ENCODE measurements around the gene TAF4B.
"Not testable (repeated sequence)": the region's sequence is repeated elsewhere in the genome, so short reads cannot be mapped to it uniquely, and the experiment has no call there.

Gene TAF4B

DNA sequence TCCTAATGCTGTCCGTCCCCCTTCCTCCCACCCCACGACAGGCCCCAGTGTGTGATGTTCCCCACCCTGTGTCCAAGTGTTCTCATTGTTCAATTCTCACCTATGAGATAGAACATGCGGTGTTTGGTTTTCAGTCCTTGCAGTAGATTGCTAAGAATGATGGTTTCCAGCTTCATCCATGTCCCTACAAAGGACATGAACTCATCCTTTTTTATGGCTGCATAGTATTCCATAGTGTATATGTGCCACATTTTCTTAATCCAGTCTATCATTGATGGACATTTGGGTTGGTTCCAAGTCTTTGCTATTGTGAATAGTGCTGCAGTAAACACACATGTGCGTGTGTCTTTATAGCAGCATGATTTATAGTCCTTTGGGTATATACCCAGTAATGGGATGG is 12.5 kb downstream of the TAF4B start:
- not testable (repeated sequence) for DNase-seq, ATAC-seq

DNA sequence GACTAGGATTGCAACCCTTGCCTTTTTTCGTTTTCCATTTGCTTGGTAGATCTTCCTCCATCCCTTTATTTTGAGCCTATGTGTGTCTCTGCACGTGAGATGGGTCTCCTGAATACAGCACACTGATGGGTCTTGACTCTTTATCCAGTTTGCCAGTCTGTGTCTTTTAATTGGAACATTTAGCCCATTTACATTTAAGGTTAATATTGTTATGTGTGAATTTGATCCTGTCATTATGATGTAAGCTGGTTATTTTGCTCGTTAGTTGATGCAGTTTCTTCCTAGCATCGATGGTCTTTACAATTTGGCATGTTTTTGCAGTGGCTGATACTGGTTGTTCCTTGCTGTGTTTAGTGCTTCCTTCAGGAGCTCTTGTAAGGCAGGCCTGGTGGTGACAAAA is 16.1 kb downstream of the TAF4B start:
- DNase-seq, ATAC-seq: not testable (repeated sequence)

DNA sequence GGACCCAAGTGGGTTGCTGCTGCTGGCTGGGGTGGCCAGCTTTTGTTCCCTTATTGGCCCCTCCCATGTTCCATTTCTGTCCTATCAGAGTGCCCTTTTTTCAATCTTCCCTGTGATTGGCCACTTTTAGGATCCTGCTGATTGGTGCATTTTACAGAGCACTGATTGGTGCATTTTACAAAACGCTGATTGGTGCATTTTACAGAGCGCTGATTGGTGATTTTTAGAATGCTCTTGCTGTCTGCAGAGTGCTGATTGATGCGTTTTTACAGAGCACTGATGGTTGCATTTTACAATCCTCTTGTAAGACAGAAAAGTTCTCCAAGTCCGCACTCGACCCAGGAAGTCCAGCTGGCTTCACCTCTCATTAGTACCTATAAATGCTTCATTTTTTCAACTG is 19.2 kb downstream of the TAF4B start:
- ATAC-seq, DNase-seq: not testable (repeated sequence)

DNA sequence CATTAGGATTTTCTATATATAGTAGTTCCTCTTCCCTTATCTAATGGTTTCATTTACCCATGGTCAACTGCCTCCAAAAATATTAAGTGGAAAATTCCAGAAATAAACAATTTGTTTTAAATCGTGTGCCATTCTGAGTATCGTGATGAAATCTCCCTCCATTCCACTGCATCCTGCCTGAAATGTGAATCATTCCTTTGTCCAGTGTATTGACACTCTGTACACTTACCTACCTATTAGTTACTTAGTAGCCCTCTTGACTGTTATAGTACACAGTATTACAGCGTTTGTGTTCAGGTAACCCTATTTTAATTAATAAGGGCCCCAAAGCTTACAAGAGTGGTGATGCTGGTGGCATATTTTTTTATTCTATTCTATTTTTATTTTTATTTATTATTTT is 26.2 kb downstream of the TAF4B start:
- DNase-seq (no peak), ATAC-seq (no peak)

DNA sequence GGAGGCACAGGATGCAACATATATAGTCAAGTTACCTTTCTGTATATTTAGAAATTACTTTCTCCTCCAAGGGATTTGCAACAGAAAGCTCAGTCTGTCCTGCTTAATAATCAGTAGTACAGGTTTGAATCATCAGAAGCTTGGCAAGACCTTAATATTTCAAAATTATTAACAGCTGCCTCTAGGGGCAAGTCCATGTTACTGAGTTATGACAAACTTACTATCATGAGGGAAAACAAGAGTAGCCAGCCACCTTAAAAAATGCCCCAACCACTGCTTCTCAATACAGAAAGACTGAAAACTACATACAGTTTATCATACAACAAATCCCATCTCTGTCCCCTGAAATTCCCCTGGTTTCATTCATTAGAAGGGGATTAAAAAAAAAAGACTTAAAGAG is 28.6 kb downstream of the TAF4B start:
- ATAC-seq, DNase-seq: not testable (repeated sequence)

DNA sequence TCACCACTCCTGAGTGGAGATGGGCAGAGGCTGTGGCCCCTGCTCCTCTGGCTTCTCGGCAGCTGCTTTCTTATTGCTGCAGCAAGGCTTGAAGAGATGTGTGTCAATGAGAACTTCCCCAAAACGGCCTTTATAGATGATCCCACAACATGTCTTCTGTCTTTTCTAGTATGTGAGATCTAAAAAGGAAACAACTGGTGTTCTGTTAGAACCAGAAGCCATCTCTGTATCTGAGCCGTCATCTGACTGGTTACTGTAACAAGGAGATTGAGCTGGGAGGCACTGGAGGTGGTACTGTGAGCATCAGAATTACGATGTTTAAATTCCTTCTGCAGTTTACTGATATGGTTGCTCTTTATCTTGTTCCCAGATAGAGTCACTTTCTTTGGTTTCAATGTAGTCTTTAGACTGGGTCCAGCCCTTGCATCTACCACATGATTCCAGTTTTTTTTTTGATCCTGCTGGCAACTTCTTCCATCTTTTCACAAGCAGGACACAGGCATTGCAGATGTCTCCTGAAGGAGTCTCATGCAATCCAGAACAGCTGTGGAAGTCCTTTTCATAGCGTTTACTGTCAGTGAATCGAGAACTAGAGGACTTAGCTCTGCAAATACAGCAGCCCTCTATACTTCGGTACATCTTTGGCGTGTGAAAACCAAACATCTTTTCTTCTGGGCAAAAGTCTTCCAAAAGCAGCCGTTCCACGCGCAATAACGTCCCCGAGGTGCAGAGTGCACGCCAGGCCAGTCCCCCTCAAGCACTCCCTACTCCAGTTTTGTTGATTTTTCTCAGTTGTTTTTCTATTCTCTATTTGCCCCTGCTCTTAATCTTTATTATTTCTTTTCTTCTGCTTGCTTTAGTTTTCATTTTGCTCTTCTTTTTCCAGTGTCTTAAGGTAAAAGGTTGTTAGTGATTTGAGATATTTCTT is 29.7 kb downstream of the TAF4B start:
- DNase-seq (no peak), ATAC-seq (peak; percentile 46)

DNA sequence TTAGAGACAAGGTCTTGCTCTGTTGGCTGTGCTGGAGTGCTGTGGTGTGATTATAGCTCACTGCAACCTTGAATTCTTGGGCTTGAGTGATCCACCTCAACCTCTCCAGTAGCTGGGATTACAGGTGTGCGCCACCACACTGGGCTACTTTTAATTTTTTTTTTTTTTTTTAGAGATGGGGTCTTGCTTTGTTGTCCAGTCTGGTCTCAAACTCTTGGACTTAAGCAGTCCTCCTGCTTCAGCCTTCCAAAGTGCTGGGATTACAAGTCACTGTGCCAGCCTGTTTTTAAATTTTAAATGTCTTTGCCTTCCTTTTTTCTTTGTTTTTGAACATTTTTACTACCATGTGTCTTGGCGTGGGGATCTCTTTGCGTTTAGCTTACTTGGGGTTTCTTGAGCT is 32.5 kb downstream of the TAF4B start:
- DNase-seq: no peak
- no peak for ATAC-seq

DNA sequence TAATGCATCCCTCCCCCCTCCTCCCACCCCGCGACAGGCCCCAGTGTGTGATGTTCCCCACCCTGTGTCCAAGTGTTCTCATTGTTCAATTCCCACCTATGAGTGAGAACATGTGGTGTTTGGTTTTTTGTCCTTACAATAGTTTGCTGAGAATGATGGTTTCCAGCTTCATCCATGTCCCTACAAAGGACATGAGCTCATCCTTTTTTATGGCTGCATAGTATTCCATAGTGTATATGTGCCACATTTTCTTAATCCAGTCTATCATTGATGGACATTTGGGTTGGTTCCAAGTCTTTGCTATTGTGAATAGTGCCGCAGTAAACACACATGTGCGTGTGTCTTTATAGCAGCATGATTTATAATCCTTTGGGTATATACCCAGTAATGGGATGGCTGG is 33.2 kb downstream of the TAF4B start:
- not testable (repeated sequence) for ATAC-seq, DNase-seq

DNA sequence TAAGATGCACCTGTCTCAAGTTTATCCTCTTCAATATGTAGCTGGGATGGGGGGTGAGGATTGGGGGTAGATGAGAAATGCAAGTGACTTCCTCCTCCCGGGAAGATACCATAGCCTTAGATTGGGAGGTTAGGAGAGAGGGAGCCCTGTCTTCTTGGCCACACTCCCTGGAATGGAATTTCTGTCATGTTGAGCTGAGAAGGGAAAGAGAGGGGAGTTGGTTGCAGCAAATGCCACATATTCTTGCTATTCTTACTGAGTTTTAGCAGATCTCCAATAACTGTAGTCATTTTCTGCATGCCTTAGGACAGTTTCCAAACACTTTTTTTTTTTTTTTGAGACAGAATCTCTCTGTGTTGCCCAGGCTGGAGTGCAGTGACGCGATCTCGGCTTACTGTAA is 35.9 kb downstream of the TAF4B start:
- ATAC-seq (no peak), DNase-seq (no peak)

DNA sequence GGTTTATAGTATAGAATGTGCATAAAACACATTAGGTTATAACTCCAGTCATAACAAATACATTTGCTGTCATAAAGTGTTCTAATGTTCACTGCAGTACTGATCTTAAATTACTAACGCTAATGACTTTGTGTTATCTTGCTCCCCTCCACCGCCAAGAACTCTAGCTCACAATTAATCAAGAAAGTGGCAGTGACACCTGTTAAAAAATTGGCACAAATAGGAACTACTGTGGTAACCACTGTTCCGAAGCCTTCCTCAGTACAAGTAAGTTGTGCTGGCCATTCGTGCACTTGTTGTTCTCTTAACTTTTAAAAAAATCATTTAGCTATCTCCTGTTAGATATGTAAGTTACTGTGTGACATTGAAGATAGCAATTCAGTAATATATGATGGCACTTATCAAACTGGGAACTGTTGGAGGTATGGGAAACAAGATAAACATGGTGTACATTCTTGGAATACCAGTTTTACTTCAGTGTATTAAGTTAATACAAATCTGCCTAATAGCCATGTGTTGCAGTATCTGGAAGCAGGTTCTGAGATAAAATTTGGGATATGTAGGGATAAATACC is 41.2 kb downstream of the TAF4B start:
- DNase-seq: no peak
- ATAC-seq: no peak

DNA sequence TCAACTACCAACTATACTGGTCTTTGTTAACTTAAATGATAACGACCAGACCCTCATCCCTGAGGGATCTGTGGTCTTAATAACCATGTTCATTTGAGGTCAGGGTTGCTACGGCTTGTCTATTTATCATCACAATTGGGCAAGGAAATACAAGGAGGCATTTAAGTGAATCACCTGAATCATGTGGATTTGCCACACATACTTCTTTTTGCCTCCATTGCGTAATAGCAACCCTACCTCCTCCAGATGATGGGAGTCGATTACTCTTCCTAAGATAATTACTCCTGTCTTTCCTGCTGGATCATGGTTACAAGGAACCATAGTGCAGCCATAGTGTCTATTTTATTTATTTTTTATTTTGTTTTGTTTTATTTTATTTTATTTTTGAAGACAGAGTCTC is 42.2 kb downstream of the TAF4B start:
- no peak for DNase-seq
- no peak for ATAC-seq

DNA sequence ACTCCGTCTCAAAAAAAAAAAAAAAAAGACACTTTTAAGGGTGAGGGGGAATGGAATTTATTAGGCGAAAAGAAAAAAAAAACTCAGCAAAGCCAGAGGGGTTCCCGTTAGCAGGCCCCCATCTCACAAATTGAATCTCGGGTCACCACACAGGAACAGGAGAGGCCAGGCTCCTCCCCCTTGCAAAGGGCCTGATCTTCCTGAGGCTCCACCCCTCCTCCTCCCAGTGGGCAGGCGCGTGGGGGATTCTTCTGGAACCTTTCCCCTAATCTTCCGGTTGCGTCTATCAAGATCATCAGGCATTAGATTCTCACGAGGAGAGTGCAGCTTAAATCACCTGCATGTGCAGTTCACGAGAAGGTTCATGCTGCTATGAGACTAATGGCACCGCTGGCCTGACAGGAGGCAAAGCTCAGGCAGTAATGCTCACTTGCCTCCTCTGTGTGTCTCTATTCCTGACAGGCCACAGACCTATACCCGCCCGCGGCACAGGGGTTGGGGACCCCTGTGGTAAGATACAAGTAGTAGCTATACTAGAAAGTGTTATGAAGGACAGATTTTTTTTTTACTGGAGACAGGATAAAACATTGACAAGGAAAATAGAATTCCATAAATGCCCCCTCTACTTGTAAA is 45.8 kb downstream of the TAF4B start:
- ATAC-seq: no peak
- no peak for DNase-seq

DNA sequence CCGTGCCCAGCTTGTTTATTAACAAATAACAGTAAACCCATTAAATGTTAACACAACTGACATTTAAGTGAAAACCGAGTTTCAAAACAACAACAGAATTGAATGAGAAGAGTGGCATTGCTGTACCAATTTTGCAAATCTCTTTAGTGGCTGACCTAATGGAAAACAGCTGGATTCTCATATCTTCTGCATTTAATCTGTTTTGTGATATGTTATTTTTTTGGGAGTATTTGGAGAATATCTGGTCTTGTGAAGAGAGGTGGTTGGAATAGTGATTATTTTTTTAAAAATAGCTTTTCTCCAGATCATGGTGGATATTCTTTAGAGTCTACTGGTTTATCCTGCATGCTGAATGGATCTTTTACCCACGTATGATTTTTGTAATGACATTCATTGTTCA is 51.1 kb downstream of the TAF4B start:
- ATAC-seq: no peak
- no peak for DNase-seq

DNA sequence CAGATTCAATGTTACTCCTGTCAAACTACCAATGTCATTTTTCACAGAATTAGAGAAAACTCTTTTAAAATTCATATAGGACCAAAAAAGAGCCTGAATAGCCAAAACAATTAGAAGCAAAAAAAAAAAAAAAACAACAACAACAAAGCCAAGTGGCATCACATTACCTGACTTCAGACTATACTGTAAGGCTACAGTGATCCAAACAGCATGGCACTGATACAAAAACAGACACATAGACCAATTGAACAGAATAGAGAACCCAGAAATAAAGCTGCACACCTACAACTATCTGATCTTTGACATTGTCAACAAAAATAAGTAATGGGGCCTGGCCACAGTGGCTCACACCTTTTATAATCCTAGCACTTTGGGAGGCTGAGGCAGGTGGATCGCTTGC is 53.2 kb downstream of the TAF4B start:
- ATAC-seq (no peak), DNase-seq (no peak)

DNA sequence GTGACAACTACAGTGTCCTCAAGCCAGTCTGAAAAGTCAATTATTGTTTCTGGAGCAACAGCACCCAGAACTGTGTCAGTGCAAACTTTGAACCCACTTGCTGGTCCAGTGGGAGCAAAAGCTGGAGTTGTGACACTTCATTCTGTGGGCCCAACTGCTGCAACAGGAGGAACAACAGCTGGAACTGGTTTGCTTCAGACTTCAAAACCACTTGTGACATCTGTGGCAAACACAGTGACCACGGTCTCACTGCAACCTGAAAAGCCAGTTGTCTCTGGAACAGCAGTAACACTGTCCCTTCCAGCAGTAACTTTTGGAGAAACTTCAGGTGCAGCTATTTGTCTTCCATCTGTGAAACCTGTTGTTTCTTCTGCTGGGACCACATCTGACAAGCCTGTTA is 59.8 kb downstream of the TAF4B start:
- ATAC-seq (no peak), DNase-seq (no peak)

DNA sequence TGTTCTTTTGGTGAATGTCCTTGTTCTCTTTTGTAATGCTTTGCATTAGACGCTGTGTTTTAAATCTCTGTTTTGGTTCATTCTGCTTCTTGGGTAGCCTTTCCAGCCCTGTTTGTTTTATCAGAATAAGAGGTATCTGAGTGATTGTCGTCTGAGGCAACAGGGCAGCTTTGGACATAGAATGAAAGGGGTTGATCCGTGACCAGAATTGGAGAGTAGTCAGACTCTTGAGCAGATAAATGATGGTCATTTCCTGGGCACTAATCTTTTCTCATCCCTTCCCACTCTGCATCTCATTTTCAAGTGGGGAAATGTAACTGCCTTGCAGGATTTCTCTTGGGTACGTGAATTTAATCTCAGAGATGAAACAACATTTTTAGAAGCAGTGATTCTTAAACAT is 61.4 kb downstream of the TAF4B start:
- DNase-seq: no peak
- no peak for ATAC-seq

DNA sequence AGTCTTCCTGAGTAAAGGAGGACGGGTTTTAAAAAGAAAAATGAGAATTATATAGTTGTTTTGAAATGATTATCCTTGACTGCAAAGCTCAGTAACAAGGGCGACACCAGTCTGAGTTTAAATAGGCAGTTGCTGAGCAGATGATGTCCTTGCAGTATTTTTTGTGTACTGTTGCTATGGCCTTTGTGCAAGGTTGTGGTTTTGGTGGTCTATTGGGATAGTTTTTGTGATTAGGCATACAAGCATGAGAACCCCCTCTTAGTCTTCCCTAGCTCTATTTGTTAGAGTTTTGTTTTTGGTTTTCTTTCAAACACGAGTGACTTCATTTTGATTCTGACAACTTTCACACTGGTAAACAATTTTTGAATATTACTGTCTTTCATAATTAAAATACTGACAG is 64.1 kb downstream of the TAF4B start:
- no peak for ATAC-seq
- DNase-seq: no peak

DNA sequence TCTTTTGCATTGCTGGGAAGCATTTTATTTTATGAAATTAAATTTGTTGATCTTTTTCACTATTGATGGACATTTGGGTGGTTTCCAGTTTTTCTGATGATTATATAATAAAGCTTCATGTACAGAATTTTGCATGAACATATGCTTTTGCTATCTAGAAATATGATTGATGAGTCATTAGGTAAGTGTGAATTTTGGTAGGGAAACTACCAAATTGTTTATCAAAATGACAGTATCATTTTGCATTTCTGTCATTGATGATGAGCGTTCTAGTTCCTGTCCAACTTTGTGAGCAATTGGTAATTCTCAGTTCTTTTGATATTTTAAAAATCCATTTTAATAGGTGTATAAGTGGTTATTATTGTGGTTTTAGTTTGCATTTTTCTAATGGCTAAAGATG is 67.7 kb downstream of the TAF4B start:
- DNase-seq: no peak
- ATAC-seq: no peak

DNA sequence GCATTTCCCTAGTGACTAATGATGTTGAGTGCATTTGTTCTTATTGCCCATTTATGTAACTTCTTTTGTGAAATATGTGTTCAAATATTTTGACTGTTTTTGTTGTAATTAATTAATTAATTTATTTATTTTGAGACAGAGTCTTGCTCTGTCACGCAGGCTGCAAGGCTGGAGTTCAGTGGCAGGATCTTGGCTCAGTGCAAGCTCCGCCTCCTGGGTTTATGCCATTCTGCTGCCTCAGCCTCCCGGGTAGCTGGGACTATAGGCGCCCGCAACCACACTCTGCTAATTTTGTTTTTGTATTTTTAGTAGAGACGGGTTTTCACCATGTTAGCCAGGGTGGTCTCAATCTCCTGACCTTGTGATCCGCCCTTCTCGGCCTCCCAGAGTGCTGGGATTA is 71.9 kb downstream of the TAF4B start:
- no peak for ATAC-seq

DNA sequence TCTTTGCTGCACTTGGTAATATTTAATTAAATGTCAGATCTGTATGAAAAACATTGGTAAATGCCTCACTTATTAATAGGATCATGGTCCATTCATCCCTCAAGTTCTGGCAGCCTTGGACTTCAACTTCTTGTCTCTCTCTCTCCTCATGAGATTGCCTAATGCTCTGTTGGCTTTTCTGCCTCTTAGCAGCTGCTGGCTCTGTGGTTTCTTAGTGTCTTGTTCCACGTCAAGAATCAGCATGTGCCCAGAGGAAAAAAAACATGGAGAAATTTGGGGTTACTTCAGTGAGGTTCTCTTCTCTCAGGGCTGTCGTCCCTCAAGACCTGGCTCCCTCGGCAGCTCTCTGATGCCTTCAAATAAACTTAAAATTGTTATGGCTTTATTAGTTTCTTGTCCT is 75.4 kb downstream of the TAF4B start:
- DNase-seq (no peak), ATAC-seq (no peak)

More for the DNA sequence above, 71.9 kb downstream of the TAF4B start:
- DNase-seq: no peak

DNA sequence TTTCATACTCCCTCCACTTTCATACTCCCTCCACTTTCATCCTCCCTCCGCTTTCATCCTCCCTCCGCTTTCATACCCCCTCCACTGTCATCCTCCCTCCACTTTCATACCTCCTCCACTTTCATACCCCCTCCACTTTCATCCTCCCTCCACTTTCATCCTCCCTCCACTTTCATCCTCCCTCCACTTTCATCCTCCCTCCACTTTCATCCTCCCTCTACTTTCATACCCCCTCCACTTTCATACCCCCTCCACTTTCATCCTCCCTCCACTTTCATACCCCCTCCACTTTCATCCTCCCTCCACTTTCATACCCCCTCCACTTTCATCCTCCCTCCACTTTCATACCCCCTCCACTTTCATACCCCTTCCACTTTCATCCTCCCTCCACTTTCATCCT is 77.0 kb downstream of the TAF4B start:
- not testable (repeated sequence) for ATAC-seq, DNase-seq

DNA sequence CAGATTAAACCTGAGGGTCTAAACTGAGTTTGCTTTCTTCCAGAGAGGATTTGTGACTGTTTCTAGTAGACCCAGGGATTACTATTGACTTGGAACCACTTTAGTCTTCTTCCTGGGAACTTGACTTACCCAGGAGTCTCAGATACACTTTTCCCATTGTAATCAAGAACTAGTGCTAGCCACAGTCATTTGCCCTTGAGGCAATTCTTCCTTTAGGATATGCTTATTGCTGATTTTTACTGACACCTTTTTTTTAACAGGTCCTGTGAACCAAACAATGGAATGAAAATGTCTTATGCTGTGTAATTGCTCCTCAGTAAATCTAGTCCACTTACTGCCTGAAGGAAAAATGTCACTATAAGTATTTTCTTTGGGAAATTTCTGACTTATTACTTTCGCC is 78.3 kb downstream of the TAF4B start:
- ATAC-seq: no peak
- DNase-seq: no peak

DNA sequence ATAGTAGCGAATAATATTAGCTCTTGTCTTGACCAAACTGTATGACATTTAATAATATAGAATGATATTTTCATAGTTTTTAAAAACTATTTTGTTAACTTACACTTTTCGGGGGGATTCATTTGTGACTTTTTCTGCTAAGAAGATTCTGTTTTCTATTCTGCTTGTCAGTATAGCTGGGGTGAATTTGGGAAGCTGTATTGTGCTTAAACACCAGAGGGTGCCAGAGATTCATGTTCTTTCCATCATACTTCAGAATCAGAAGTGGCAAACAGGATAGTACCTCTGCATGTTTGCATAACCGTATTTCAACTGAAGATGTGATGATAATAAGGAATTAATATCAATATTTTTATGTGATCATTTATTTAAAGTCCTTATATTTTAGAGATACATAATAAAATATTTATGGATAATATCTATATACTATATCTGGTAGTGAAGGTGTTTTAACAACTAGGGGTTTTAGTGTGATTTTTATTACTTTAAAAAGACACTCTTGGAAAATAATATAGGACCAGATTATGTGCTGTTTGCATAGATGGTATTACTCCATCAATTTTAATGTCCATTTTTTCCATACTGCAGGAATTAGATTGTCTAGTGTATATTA is 81.0 kb downstream of the TAF4B start:
- no peak for DNase-seq
- no peak for ATAC-seq
